22Rv1 (cell line): ENCODE results near the gene CBS.
"Not testable (repeated sequence)": the region's sequence is repeated elsewhere in the genome, so short reads cannot be mapped to it uniquely, and the experiment has no call there.

Source experiments
- CTCF ChIP-seq: fragments of 450-650 bp; IDR thresholded peaks from 2 replicates; pipeline ENCODE4 v1.5.1; 2017; ENCODE audit warnings: mild to moderate bottlenecking
- ZFX ChIP-seq: fragments of 450-650 bp; IDR thresholded peaks from 2 replicates; pipeline ENCODE4 v1.6.1; 2017; ENCODE audit warnings: antibody characterized with exemption, borderline replicate concordance

GRCh38 chr21:43091979-43092614, 16.5 kb upstream of the CBS start:
- not testable (repeated sequence) for TF ChIP-seq CTCF, ZFX
